H7 (cell line): Measurements from ENCODE around the gene TMTC2. TPM values are rescaled to one million over a fixed set of nuclear protein-coding genes. Genes with fewer than 3 reads are reported as not detected.

Experiments
- DNase-seq: peaks from one replicate; pipeline ENCODE4 v3.0.0; 2012
- H3K27me3 ChIP-seq: 2 replicates; pipeline ENCODE4 v1.6.0; 2011; ENCODE audit warnings: mild to moderate bottlenecking, low read length; ENCODE audit not compliant: control insufficient read depth, insufficient read depth
- H3K36me3 ChIP-seq: replicated peaks from 2 replicates; pipeline ENCODE4 v1.5.1; 2011; ENCODE audit warnings: low read length; ENCODE audit not compliant: control insufficient read depth, insufficient read depth
- H3K4me3 ChIP-seq: 2 replicates; pipeline ENCODE4 v1.5.1; 2011; ENCODE audit warnings: low read depth, mild to moderate bottlenecking, control low read depth, low read length, moderate library complexity; ENCODE audit not compliant: insufficient read depth
- total RNA-seq: library from RNA; depleted of rRNA; stranded (reverse); fragments of >200 nt; shearing (Covaris generic); gene quantifications from 2 replicates; pipeline ENCODE4 v1.2.3, GENCODE V29; 2014; rRNA removed

TMTC2 gene
- 3.7 and 4.8 TPM in 2 replicates for total RNA-seq

- H3K27me3 ChIP-seq = peaks cover 5% of the 10 kb centered on the region; the same call in 1 of the 2 replicates
- DNase-seq = peak; percentile 94
- no peaks in the 10 kb centered on the region for H3K36me3 ChIP-seq
- H3K4me3 ChIP-seq = peak within 1 kb of the TSS; percentile 79
Measured at GRCh38 chr12:82686168-82687020, at the start of gene TMTC2. Gene TMTC2 (plus strand): TSS chr12:82686906.

GRCh38 chr12:82638324-82638723 is 48.4 kb upstream of the TMTC2 start:
- no peaks in the 10 kb centered on the region for H3K27me3 ChIP-seq
- no peak for DNase-seq
- H3K4me3 ChIP-seq = no peak overlapping the region
- H3K36me3 ChIP-seq = no peaks in the 10 kb centered on the region

DNA sequence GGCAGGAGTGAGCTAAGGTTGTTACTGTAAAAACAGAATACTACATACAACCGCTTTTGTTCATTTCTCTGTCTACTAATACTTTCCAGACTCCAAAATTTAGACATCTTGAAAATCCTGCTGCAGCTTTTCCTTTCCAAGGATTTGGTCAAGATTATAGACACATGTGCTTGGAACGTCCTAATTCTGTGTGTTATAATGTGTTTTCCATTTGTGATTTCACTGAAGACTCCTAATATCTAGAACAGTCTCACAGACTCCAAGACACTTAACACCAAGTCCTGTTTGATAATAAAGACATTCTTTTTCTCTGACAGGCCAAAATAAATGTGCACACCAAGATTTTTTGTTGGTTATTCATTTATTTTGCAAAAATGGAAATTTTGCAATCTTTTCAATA is 41.8 kb upstream of the TMTC2 start:
- Histone ChIP-seq H3K27me3 (no peaks in the 10 kb centered on the region), H3K36me3 (no peaks in the 10 kb centered on the region), H3K4me3 (no peak overlapping the region)
- no peak for DNase-seq

GRCh38 chr12:82645414-82645813 is 41.3 kb upstream of the TMTC2 start:
- DNase-seq = no peak
- H3K27me3 ChIP-seq = no peaks in the 10 kb centered on the region
- no peaks in the 10 kb centered on the region for H3K36me3 ChIP-seq
- H3K4me3 ChIP-seq = no peak overlapping the region

DNA sequence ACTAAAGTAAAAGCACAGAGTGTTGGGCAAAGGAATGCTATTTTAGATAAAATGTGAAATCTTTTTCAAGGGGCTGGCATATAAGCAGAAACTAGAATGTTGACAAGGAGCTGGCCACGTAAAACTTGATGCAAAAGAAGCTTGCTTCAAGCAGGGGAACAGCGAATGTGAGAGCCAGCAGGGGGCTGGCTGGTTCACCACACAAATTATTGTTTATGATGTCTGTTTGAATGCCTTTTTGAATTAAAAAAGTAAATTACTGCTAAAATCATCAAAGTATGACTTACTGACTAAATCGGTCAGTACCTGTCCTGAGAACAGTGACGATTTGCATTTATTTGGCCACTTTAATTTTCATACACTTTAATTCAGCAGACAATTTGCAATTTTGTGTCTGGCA is 38.9 kb upstream of the TMTC2 start:
- no peak overlapping the region for H3K4me3 ChIP-seq
- no peak for DNase-seq
- H3K36me3 ChIP-seq = no peaks in the 10 kb centered on the region

DNA sequence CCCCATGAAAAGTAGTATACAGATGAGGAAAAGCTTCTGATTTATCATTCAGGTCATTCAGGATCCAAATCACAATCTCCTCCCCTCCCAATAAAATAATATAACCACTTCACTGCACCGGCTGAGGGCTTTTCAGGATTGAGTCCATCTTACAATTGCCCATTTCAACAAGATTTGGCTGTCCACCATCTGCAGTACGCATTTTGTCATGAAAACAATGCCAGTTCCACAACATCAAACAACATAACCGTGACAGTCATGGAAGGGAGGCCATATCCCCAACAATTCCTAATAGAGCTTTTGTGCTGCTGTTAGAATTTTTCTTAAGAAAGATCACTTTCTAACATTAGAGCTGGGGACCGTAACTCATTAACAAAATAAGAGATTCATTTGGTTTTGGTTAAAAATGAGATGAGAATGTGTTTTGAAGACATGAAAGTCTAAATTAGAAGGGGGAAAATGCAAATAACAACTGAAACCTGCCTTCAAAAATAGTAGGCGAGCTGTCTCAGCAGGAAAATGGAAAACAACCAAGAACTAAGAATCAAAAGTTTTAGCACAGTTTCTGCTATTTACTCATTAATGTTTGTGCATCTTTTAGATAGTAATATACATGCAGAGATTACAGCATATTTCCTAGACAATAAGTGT is 38.3 kb upstream of the TMTC2 start:
- H3K4me3 ChIP-seq = no peak overlapping the region
- H3K36me3 ChIP-seq = no peaks in the 10 kb centered on the region
- no peak for DNase-seq
- no peaks in the 10 kb centered on the region for H3K27me3 ChIP-seq

More for the DNA sequence above, 38.9 kb upstream of the TMTC2 start:
- no peaks in the 10 kb centered on the region for H3K27me3 ChIP-seq

GRCh38 chr12:82650627-82651337 is 35.9 kb upstream of the TMTC2 start:
- DNase-seq = no peak
- H3K36me3 ChIP-seq = no peaks in the 10 kb centered on the region

DNA sequence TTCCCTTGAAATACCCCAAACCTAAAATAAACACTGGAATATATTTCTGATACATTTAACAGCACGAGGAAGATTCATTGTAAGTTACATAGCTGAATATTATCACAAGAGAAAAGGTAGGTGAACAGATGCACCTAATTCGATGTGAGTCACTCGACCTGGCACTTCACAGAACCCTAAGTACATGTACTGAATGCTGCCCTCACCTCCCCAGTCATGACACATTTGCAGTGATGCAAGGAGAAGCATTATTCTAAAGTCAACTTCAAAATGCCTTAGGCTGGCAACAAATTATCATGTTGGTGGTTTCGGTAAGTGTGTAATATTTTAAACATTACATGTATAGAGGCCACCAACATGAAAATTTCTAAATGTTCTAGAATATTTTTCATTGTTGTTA is 35.2 kb upstream of the TMTC2 start:
- no peaks in the 10 kb centered on the region for H3K36me3 ChIP-seq
- H3K4me3 ChIP-seq = no peak overlapping the region
- DNase-seq = no peak
- H3K27me3 ChIP-seq = no peaks in the 10 kb centered on the region

More at GRCh38 chr12:82650627-82651337, 35.9 kb upstream of the TMTC2 start:
- H3K4me3 ChIP-seq = no peak overlapping the region
- H3K27me3 ChIP-seq = no peaks in the 10 kb centered on the region

GRCh38 chr12:82652071-82652470 is 34.6 kb upstream of the TMTC2 start:
- no peaks in the 10 kb centered on the region for H3K27me3 ChIP-seq
- DNase-seq = no peak
- H3K36me3 ChIP-seq = no peaks in the 10 kb centered on the region
- no peak overlapping the region for H3K4me3 ChIP-seq

- Histone ChIP-seq H3K27me3 (no peaks in the 10 kb centered on the region), H3K36me3 (no peaks in the 10 kb centered on the region)
Measured at GRCh38 chr12:82655751-82656150, 31.0 kb upstream of the TMTC2 start.

GRCh38 chr12:82659343-82660207 is 27.1 kb upstream of the TMTC2 start:
- Histone ChIP-seq H3K36me3 (no peaks in the 10 kb centered on the region), H3K27me3 (no peaks in the 10 kb centered on the region), H3K4me3 (no peak overlapping the region)
- DNase-seq = no peak

More at GRCh38 chr12:82655751-82656150, 31.0 kb upstream of the TMTC2 start:
- no peak for DNase-seq
- H3K4me3 ChIP-seq = no peak overlapping the region

GRCh38 chr12:82660541-82661325 is 26.0 kb upstream of the TMTC2 start:
- no peak for DNase-seq
- H3K36me3 ChIP-seq = no peaks in the 10 kb centered on the region
- H3K4me3 ChIP-seq = no peak overlapping the region
- H3K27me3 ChIP-seq = no peaks in the 10 kb centered on the region

DNA sequence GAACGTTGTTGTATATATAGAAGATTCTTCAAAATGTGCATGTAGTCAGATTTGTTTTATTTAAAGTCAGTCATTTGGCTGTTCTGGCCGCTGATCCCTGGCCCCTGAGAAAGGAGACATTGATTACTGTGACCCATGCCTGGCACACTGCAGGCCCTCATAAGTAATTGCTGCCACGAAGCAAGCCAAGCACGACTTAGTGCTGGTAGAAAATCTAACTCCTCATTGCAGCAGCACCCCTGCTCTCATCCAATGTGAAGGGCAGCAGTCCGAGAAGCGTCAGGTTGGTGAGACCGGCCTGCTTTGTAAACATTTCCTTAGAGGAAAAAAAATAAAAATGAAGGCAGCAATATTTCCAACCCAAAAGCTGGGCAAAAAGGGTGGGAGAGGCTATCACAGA is 22.8 kb upstream of the TMTC2 start:
- no peak for DNase-seq
- Histone ChIP-seq H3K36me3 (no peaks in the 10 kb centered on the region), H3K27me3 (no peaks in the 10 kb centered on the region), H3K4me3 (no peak overlapping the region)
